Measurements from ENCODE around the gene MAP3K20.

- TF ChIP-seq, protein P1, sequence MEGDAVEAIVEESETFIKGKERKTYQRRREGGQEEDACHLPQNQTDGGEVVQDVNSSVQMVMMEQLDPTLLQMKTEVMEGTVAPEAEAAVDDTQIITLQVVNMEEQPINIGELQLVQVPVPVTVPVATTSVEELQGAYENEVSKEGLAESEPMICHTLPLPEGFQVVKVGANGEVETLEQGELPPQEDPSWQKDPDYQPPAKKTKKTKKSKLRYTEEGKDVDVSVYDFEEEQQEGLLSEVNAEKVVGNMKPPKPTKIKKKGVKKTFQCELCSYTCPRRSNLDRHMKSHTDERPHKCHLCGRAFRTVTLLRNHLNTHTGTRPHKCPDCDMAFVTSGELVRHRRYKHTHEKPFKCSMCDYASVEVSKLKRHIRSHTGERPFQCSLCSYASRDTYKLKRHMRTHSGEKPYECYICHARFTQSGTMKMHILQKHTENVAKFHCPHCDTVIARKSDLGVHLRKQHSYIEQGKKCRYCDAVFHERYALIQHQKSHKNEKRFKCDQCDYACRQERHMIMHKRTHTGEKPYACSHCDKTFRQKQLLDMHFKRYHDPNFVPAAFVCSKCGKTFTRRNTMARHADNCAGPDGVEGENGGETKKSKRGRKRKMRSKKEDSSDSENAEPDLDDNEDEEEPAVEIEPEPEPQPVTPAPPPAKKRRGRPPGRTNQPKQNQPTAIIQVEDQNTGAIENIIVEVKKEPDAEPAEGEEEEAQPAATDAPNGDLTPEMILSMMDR (conservative IDR thresholded peaks at IDR 0.05; ENCODE audit: low read depth, low read length) = no peak
- TF ChIP-seq EZH2 (IDR thresholded peaks at IDR 0.05; ENCODE audit: borderline replicate concordance, low read depth, low read length, poor library complexity, severe bottlenecking) = no peak
These were observed 25.0 kb upstream of the MAP3K20 start for GRCh38 chr2:173050684-173051083.

Measured in A673 (cell line).